LHCN-M2 (cell line): Measurements from ENCODE around the gene ACE. TPM values are rescaled to one million over a fixed set of nuclear protein-coding genes. Genes with fewer than 3 reads are reported as not detected.

ENCODE experiments used
- DNase-seq: peaks from one replicate; pipeline ENCODE4 v3.0.0-alpha.2; 2012; ENCODE audit warnings: low read depth
- polyA plus RNA-seq: library from polyadenylated mRNA; unstranded; fragments of >200 nt; gene quantifications from one replicate; pipeline ENCODE4 v1.2.1, GENCODE V29; 2012; ENCODE audit warnings: missing spikeins
- total RNA-seq: library from RNA; depleted of rRNA; stranded (reverse); fragments of >200 nt; gene quantifications from 2 replicates; pipeline ENCODE4 v1.2.3, GENCODE V29; 2014; rRNA removed

Gene ACE
- 0.63 TPM in 1 of 2 replicates, not detected in the other for total RNA-seq
- polyA plus RNA-seq, result 0.07 TPM

DNA sequence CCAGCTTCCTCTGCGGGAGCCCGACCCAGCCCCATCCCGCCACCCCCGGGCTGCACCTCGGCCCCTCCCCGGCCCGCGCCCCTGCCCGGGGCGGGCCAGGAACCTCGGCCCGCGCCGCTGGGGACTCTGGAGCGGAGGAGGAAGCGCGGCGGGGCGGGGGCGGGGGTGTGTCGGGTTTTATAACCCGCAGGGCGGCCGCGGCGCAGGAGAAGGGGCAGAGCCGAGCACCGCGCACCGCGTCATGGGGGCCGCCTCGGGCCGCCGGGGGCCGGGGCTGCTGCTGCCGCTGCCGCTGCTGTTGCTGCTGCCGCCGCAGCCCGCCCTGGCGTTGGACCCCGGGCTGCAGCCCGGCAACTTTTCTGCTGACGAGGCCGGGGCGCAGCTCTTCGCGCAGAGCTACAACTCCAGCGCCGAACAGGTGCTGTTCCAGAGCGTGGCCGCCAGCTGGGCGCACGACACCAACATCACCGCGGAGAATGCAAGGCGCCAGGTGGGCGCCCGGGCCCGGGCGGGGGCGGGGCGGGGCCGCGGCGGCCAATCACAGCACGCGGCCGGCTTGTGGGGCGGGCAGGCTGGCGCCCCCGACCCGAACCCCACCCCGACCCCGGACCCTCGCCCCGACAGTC is at the start of gene ACE:
Gene ACE, plus strand, starts transcription at position 208 of the 626 bp plus-strand sequence. Its CDS starts 34 bp downstream, at position 242.
- peak; percentile 34 for DNase-seq

DNA sequence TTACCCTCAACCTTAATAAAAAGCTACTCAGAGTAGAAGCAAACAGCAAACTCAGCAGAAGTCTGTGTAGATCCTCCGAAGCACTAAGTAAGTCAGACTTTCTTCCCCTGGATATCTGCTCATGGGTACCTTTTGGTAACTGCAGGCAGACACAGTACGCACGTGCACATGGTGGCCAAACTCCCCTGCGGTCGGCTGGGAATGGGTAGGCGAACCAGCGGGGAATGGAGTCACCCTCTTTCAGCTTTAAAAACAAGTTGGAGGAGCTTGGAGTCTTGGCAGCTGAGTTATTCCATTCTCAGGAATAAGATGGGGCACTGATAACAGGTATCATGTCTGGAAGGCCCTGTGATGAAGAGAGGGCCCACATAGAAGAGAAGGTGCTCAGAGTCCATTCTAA is 47.1 kb upstream of the ACE start:
- no peak for DNase-seq

DNA sequence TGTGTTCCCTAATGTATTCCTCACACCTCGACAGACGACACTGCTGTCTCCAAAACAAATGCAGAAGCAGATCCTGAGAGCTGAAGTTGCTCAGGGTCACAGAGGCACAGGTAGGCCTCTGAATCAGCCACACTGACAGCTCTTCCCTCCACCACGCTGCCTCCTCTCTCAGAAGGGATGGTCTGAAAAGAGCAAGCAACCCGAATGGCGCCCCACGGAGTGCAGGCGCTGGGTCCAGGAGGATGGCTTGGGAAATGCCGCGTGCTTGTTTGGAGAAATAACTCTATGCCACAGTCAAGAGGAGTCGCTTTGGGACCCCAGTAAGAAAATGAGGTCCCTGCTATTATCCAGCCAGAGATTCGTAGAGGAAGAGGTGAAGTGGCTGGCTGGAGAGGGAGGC is 46.6 kb upstream of the ACE start:
- DNase-seq, result no peak

DNA sequence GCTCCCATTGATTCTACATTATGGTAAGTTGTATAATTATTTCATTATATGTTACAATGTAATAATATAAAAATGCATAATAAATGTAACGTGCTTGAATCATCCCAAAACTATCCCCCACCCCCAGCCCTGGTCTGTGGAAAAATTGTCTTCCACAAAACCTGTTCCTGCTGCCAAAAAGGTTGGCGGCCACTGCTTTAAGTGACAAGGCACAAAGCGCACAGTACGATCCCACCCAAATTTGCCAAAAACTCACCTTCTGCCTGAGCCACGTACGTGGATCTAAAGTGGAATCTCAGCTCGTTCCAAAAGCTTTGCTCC is 45.3 kb upstream of the ACE start:
- no peak for DNase-seq

DNA sequence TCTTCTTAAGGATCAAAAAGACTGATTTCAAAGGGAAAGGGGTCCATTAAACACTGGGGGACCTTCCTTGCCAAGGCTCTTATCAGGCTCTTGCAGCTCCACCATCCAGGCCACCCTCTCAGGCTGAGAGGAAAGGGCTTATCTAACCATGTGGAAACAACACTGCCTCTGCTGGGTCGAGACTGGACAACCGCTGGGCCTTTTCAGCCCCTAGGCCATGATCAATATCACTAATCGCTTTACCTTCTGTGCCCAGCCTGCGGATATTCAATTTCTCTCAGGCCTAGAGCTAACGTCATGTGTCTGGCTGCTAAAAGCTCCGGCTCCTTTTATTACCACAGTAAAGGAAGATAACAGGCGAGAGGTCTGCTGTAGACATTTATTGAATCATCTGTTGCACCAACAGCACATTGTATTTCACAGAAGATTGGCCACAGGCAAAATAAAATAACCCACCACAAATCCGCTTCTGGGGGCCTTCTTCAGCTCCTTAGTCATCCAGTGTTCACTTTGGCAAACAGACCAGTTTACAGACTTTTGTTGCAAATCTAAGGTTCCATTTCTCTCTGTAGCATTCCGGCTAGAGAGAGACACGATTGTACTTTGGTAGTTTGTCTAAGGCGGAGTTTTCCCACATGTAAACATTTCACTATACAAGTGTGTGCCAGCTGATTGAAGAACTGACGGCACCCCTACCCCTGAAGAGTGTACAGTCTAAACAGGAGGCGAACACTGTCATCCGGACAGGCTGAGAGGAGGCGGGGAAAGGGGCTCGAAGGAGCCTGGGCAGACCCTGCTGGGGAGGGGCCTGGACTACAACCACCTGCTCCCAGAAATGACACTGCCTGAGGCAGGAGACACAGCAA is 44.7 kb upstream of the ACE start:
- no peak for DNase-seq

DNA sequence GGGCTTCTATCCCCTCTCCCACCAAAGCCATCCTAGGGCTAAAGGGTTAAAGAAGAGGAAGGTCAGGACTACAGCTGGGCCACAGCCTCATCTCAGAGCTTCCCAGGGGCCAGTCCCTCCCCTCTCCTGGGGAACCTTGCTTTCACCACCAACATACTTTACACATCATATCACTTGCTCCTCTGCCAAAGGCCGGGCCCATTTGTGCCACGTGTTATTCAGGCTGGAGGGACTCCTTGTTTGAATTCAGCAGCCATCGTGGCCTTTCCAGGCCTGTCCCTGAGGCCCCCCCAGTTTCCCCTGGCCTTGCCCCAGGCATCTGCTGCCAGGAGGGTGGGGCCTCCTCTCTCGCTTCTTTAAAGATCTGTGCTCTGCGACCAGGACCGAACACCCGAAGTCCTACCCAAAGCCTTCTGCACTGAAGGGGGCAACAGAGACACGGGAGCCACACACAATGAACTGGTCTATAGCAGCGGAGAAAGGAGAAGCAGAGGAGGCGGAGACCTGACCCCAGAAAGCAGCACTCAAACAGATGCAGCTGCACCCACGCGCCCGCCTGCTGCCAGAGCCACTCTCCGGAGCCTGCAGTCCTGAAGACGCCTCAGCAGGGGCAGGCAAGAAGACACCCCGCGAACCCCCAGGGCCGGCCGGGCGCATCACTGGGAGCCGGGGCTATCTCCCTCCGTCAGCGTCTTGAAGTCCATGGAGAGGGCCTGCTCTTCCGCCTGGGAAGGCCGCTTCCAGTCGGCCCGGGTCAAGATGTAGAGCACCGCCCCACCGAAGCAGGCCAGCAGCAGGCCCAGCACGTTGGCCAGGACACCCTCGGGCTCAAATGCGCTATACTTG is 42.9 kb upstream of the ACE start:
- DNase-seq, result peak; percentile 85

DNA sequence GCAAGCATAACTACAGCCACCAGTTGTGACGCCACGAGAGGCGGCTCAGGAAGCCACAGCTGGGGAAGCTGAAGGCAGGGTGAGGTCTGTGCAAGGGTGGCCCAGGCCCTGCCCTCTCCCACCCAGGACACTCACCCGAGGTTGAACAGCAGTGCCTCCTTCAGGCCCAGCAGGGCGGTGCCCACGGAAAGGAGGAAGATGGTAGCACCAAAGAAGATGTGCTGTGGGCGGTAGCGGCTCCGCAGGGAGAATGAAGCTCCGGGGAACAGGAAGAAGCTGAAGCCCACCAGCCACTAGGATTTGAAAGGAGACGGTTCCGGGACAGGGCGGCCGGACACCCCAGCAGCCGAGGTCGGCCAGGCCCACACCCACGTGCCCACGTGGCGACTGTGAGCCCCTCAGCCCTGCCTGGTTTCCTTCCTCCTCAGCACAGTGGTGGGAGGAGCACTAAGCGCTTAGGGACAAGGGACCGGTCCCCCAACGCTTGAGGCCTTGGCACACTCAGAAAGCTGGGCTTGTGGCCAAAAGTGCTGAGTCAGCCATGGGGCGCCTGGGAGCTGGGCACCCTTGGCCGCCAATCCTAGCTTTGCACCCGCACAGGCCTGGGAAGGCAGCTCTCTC is 41.8 kb upstream of the ACE start:
- peak; percentile 45 for DNase-seq

DNA sequence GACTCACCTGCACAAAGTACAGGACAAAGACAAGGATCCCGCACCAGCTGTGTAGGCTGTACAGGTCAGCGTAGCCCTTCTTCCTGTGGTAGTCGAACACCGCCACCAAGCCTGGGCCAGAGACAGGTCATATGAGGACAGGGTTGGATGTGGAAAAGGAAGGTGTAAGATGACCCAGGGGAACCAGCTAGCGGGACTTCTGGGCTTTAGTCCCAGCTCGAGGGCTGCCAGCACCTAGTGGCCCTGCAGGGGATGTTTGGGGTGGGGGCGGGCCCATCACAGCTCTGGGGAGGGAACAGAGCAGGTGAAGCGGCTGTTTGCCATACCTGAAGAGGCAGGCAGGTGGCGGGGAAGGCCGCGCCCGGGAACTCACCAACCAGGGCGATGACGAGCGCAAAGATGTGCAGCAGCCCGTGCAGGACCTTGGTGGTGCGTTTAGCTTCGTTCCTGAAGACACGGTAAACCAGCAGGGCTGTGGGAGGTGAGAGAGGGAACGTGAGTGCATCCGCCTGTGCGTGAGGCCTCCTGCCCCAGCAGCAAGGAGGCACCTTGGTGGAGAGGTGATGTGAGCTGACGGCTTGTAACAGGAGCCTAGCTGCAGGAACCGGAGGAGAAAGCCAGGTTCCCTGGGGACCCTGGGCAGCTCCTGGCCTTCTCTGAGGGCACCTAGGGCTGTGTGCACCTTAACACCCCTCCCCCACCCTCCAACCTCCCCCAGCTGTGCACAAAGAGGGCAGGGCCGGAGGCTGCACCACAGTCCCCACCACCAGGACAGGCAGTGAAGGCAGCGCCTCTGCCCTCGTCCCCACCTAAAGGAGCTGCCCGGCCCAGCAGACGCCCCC is 41.0 kb upstream of the ACE start:
- DNase-seq, result no peak

DNA sequence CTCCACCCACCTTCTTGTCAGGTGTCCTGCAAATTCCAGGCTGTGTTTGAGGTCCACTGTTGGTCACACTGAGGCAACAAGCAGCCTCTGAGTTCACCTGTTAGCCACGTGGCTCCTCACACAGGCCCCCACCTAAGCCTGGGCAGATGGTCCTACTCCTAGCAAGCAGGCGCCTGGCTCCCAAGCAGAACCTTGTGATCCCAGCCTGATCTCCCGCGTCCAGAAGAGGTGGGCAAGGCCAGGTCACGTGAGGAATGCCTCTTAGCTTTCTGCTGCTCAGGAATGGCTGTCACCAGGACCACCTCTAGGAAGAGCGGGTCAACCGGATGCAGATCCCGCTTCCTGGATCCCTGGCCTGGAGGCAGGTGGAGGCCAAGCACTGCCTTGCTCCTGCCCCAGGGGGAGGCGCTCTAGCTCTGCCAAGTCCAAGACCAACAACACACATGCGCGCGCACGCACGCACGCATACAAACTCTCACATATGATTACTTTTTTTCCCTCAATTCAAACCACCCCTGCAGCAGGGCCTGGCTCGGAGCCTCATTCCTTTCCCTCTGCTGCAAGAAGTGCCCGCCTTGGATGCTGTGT is 40.2 kb upstream of the ACE start:
- no peak for DNase-seq

DNA sequence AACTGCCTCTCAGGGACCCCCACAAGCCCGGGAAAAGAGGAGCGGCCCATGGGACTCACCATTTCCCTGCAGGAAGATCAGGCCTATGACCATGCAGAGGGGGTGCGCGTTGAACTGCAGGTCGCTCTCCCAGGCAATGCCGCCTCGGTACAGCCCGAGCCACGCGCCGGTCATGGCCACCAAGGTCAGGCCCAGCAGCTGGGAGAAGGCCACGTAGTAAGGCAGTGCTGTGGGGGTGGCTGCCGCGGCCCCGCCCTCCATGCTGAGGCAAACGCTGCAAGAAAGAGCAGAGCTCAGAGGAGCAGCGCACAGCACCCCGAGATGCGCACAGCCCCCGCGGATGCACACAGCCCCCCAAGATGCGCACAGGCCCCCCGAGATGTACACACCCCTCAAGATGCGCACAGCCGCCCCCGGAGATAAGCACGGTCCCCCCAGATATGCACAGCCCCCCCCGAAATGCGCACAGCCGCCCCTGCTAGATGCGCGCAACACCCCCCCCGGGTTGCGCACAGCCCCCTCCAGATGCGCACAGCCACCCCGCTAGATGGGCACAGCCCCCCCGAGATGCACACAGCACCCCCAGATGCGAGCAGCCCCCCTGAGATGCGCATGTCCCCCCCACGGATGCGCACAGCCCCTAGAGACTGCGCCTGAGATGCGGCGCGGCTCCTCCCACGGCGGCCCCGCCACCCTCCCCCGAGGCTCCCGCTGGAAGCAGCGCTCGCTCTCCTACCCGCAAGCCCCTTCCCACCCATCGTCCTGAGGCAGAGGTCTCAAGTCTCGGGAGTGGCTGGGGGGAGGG is 39.4 kb upstream of the ACE start:
- no peak for DNase-seq

DNA sequence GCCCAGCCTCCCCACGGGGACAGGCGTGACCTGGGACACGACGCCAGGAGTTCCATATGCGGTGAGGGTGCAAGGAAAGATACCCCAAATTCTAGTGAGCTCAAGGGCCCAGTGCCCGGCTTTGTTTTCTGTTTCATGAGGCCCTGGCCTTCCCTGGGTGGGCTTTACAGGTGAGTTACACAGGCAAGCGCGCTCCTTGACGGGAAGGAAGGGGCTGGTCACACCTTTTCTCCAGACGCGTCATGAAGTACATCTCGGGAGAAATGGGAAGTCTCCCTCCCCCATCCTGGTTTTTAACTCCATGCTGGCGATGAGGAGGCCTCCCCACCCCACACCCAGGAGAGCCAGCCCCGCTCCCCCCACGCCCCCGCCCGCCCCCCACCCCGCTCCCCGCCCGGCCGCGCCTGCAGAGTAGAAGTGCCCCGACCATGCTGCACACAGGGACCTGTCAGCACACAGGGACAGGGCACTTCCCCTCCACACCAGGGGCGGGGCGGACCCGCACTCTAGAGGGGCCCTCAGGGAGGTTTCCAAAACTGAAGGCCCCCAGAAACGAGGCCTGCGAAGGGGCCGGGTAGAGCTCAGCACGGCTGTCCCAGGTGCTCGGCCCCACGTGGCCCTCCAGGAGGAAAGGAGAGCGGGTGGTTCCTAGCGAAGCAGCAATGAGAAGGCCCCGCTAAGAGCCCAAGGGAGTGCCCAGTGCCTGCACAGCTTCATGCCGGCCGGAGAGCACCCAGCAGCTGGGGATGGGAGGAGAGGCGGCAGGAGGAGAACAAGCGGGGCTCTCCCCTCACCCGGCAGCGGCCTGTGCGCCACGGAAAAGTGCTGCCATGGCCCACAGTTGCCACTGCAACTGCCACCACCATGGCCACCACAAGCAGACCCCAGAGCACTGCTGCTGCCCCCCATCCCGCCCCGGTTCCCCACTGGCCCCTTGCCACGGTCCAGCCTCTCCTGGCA is 38.5 kb upstream of the ACE start:
- no peak for DNase-seq

DNA sequence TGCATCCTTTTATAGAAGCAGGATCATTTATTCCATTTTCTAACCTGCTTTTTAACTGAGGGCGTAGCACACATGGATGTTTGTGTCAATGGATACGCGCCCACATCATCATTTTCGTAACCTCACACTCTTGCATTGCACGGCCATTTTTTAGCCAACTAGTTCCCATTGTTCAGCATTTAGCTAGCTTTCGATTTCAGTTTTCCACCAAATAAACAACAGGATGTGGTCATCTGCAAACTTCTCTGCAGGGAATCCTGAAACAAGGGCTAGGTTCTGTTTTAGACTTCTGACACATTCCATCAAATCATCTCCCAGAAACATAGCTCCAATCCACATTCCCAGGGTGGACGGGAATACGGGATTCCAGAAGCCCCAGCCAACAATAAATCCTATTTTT is 37.2 kb upstream of the ACE start:
- DNase-seq, result peak; percentile 65

DNA sequence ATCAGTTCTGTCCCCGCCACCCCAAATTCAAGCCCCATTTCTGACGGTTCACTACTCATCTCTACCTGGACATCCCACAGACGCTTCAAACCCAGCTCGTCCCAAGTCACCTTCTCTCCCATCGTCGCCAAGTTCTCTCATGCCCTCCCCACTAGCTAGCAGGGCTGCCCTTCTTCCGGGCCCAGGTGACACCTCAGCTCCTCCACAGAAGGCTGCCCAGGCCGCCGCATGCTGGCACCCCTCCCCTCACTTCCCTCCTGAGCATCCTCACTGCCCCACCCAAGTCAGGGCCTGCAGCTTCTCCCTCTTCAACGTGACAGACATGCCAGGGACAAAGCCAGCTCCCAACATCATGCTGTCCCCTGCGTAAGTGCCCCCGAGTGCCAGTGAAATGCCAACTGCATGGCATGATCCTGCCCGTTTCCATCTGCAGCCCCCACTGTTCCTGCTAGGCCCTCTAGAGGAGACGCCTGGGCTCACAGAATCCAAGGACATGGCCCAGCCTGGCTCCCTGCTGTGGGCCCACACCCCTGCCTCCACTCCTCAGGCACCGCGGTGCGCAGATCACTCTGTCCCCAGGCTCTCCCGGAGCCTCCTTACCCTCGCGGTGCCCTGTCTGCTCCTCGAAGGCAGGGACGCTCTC is 36.6 kb upstream of the ACE start:
- DNase-seq, result no peak

DNA sequence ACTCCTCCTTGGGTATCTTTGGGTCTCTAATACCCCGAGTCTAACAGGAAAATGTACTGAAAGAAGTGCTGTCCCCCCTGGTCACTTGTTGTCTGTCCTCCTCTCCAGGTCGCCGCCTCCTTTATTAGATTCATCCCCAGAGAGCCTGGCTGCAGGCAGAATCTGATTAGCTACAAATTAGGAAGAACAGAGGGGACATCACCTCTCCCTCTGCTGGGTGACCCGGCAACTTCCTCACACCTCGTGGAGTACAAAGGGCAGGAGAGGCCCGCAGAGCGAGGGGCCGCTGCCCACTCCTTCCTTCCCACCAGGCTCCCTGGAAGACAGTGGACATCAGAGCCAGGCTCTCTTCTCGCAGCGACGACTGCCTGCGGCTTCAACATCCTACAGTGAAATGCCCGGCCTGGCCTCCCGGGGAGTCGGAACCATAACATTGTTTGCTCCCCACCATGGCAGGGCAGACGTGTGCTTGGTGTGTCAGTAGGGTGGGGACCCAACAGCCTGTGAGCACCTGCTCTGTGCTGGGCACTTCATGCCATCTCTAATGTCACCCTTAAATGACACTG is 36.0 kb upstream of the ACE start:
- DNase-seq, result no peak

DNA sequence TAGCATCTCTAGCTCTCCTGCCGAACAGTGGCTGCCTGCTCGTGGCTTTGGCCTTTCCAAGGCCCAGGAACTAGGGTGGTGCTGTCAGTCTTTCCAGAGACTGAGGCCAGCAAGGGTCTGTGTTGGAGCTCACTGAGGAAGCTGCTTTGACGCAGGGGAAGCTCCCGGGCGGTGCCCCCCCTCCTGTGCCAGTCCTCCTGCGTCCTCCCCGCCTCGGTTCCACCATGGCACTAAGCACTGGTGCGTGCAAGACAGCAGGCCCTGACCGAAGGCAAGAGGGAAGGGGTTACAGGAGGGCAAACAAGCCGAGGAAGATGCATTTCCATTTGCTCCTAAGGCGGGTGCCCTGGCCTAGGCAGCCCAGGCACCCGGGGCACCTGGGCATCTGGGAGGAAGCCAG is 35.2 kb upstream of the ACE start:
- DNase-seq, result no peak

DNA sequence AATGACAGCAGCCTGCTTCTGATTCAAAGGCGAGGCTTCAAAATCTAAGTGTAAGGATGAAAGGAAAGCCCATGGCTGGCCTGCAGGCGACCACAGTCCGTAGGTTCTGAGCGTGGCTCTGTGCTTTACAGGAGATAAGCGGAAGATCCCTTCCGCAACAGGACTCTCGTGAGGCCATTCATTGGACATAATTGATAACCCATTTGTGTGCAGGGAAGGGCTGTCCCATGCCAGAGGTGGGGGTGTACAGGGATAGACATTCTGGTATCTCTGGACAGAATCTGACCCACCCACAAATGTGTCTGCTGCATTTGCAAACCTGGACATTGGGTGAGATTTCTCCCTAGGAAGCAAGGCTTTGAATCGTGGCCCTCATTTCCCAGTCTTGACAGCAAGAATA is 34.8 kb upstream of the ACE start:
- DNase-seq, result no peak

DNA sequence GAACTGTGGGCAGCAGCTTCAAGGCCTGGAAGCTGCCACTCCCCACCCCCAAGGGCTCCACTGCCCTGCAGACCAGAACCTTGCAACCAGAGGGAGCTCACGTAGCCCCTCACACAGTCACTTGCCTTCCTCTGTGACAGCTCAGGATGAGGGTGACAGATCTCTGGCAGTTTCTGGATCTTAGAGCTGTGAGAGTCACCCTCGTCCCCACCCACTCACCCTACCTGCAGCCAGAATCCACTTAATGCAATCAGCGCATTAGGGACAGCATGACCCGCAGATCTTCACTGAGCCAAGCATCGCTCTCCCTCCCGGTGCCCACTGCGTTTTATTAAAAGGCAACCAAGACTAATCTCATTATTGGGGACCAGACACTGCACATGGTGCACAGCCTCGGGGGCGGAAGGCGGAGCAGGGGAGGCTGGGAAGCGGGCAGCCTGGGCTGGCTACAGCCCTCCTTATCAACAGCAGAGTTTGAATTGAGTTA is 34.3 kb upstream of the ACE start:
- no peak for DNase-seq

DNA sequence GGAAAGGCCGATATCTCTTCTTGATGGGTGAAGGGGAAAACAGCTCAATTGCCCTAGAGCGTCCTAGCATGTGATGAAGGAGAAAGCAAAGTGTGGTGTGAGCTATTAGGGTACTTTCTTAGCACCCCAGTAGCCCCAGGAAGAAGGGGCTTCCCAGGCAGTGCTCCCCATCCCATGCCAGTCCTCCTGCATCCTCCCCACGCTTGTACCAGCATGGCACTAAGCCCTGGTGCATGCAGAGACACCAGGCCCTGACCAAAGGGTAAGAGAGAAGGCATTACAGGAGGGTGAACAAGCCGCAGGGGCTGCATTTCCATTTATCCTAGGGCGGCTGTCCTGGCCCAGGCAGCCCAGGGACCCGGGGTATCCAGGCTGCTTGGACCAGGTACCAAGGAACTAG is 33.8 kb upstream of the ACE start:
- no peak for DNase-seq
